ENCODE data around the gene KRT20. TPM values are rescaled to one million over a fixed set of nuclear protein-coding genes. Genes with fewer than 3 reads are reported as not detected.
A peak's percentile ranks its signal among the peaks of the same experiment; 100 is the strongest.

The KRT20 gene
- total and polyA plus RNA-seq, 2 of the 13 experiments (the other 11 are each of a cell fraction or from before 2014, with no cell fraction given): 0.13 to 0.20 TPM

GRCh38 chr17:40915199-40915661, 30.2 kb upstream of the KRT20 start (continued):
- TF ChIP-seq ZNF577 (CRISPR knock-in tag; IDR thresholded peaks at IDR 0.05; ENCODE audit: borderline replicate concordance, low read depth): no peak
- peak; percentile 63; the same call in 1 of the 2 replicates for TF ChIP-seq ATF1 (CRISPR knock-in tag; IDR thresholded peaks at IDR 0.05)
- no peak for TF ChIP-seq ZNF546 (CRISPR knock-in tag; conservative IDR thresholded peaks at IDR 0.05)
- TF ChIP-seq ZNF232 (CRISPR knock-in tag; IDR thresholded peaks at IDR 0.05; ENCODE audit: borderline replicate concordance): no peak
- TF ChIP-seq PAX8 (CRISPR knock-in tag; IDR thresholded peaks at IDR 0.05; ENCODE audit: borderline replicate concordance): no peak
- TF ChIP-seq ZNF17 (CRISPR knock-in tag; IDR thresholded peaks at IDR 0.05): no peak
- no peak for TF ChIP-seq ZNF362 (CRISPR knock-in tag; IDR thresholded peaks at IDR 0.05; ENCODE audit: borderline replicate concordance)
- TF ChIP-seq HMGXB3 (CRISPR knock-in tag; IDR thresholded peaks at IDR 0.05; ENCODE audit: borderline replicate concordance): peak; percentile 46; the same call in 1 of the 2 replicates
- no peak for TF ChIP-seq MEIS1 (CRISPR knock-in tag; IDR thresholded peaks at IDR 0.05; ENCODE audit: borderline replicate concordance)
- TF ChIP-seq DNMT3B (CRISPR knock-in tag; conservative IDR thresholded peaks at IDR 0.05): peak; percentile 65; the same call in 1 of the 2 replicates
- TF ChIP-seq NR1H2 (CRISPR knock-in tag; IDR thresholded peaks at IDR 0.05; ENCODE audit: borderline replicate concordance, low read depth): no peak
- no peak; the same call in 1 of the 2 replicates for TF ChIP-seq TGIF2 (CRISPR knock-in tag; IDR thresholded peaks at IDR 0.05)
- no peak for TF ChIP-seq ZNF557 (CRISPR knock-in tag; IDR thresholded peaks at IDR 0.05)
- no peak for TF ChIP-seq ZNF770 (CRISPR knock-in tag; IDR thresholded peaks at IDR 0.05)
- no peak for TF ChIP-seq GRHL1 (CRISPR knock-in tag; conservative IDR thresholded peaks at IDR 0.05)
- TF ChIP-seq DRAP1 (CRISPR knock-in tag; IDR thresholded peaks at IDR 0.05): 0 out of 2 replicates have a peak, but pooled peaks have one; percentile 20
- no peak for TF ChIP-seq ZNF431 (CRISPR knock-in tag; IDR thresholded peaks at IDR 0.05; ENCODE audit: borderline replicate concordance, low read depth)
- no peak for TF ChIP-seq IKZF1 (IDR thresholded peaks at IDR 0.05)

All from HepG2 (cell line).